ENCODE results near the gene TRIM16.
"Not testable (repeated sequence)": the region's sequence is repeated elsewhere in the genome, so short reads cannot be mapped to it uniquely, and the experiment has no call there.

Gene TRIM16

DNA sequence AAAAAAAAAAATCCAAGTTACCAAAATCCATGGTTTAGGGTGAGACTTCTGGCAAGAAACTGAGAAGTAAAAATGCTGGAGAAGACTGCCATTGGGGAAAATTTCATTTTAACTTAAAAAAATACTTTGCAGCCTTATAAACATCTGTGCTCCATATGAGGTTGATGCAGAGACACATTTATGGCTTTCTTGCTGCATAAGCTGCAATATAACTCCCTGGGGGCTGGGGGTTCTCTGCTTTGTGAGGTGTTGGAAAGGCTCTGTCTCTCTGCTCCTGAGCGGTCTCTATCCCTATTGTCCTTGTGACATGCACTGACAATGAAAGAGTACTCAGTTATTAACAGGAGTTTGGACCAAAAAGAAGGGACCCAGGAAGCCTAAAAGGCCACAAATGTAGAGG, 71.0 kb downstream of the TRIM16 start:
- DNase-seq = not testable (repeated sequence)

DNA sequence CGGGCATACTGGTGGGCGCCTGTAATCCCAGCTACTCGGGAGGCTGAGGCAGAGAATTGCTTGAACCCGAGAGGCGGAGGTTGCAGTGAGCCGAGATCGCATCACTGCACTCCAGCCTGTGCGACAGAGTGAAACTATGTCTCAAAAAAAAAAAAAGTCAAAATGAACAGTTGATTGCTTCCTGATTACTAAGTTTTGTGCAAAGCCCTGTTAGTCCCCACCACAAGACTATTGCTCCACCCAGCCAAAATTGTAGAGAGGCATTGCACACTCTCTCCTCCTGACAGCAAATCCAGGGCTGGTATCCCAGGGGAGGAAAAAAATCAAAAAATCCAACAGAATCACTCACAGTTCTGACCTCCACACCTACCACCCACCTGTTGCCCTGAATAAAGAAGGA, 91.2 kb downstream of the TRIM16 start:
- DNase-seq = not testable (repeated sequence)

DNA sequence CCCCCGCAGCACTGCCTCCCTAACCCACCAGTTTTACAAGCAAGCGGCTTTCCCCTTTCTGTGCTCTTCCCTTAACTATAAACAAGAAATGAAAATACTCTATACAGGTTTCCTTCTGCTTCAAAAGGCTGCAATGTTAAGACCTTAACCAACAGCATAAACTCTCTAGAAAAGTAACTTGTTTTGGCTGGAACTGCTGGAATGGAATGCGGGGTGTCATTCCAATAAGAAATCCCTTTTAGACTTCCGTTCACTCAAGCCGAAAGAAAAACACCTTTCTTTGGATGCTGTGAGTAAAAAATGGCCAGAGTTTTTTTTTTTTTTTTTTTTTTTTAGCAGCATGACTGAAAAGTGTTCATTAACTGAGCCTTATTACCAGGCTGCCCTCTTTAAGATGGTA, 92.1 kb downstream of the TRIM16 start:
- DNase-seq = not testable (repeated sequence)

DNA sequence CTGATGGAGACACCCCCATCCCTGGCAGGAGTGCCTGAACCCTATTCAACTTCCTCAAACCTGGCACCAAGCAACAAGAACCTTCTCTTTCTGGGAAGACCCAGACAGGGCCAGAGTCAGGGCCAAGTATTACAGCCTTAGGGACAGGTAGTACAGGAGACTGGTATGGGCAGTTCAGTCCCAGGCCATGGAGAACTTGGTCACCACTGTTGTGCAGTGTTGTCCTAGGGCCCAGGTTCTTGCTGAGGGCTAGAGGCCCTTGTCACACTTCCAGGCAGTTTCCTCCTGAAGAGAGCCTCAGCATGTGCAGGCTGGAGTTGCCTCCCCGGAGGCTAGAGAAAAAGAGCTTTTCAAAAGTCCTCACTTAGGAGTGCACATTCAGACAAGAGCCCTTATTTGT, 93.3 kb downstream of the TRIM16 start:
- DNase-seq = not testable (repeated sequence)

DNA sequence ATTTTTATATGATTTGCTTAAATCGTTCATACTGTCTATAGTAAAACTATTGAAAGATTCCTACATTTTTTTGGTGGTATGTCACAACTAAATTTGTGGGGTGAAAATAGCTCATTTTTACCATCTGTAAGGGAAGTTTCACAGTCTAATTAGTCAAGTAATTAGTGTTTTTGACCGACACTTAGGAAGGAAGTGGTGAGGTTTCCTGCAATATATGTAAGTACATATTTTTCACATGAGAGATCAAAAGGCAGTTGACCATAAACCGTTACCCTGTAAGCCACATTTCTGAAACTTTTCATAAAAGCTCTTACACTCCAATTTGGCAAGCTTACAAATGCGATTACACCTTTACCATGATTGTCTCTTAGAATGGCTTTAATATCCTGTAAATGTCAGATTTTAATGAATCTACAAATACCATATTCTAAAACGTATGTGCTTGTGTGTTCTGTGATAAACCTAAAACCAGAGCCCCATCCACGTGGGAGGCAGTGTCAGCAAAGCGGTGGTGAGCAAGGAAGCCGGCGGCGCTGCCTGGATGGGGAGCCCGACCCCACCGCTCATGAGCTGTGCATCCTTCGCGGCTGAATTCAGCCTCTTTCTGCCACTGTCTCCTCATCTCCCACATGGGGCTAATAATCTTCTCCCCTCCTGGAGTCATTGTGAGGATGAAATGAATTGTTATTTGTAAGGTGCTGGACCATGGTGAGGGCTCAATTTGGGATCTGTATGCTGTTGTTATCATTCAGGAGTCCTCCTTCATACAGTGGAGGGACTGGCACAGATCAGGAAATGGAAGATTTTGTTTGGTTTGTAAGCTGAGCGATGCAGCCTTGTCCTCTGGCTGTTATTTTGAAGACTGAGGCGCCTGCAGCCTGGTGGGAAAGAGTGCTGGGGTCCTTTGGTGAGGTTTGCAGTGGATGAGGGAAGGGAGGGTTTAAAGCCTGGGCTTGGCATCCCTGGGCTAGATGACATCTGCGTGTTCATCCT, 94.3 kb downstream of the TRIM16 start:
- not testable (repeated sequence) for DNase-seq

DNA sequence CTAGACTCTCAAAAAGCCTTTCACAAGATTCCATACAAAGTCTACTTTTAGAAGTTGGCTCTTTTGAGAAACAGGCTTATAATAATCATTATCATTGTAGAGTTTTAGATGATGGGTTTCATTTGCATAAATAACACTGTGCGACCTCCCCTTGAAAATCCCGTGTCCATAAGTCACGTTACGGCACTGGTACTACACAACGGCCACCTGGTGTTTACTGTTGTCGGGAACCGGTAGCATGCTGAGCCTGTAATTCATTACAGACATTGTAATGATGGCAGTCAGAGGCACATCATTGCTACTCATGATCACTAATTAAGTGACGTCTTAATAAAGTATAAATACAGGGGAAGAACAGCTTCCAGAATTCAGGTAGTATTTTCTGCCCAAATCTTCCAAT, 96.1 kb downstream of the TRIM16 start:
- not testable (repeated sequence) for DNase-seq

DNA sequence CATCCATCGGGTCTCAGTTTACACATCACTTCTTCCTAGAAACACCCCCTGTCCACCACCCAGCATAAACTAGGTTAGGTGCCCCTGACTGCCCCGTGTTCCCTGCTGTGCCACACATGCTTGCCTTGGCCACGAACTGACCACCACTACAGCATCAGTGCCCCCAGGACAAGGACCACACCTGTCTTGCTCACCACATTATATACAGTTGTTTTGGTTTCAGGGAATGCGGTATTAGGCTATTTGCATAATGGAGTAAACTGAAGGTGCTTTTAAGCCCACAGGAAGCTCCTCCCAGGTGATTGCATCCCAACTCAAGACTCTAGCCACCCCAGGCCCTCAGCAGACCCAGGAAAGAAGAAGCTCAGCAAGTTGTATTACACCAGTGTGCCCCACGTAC, 100.8 kb downstream of the TRIM16 start:
- DNase-seq = not testable (repeated sequence)

DNA sequence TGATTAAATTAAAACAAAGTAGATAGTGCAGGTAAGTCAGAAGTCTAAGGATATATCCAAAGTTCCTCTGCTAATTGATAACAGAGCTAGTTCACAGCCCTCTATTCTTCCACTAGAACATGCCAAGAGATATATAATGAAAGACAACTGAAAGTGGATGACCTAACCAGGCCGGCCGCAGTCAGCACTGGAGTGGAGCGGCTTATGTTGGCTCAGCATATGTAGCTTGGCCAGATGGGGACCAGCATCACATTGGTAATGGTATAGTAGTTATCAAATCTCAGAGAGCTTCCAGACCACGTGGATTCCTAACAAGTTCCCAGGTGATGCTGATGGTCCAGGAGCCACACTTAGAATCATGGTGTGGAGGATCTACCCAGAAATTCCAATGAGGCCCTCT, 102.6 kb downstream of the TRIM16 start:
- DNase-seq = not testable (repeated sequence)

Data from effector CD8-positive, alpha-beta T cell (primary cell).